ENCODE measurements around the gene CNBD2. TPM values are rescaled to one million over a fixed set of nuclear protein-coding genes. Genes with fewer than 3 reads are reported as not detected.
A peak's percentile ranks its signal among the peaks of the same experiment; 100 is the strongest.

The CNBD2 gene
- total and polyA plus RNA-seq, 2 experiments from 2014 or later, result 1.7 to 6.6 TPM

- Histone ChIP-seq H3K4me3 (no peak overlapping the region), H3K9me2 (ENCODE audit: insufficient read depth) (no peaks in the 10 kb centered on the region), H3K4me1 (ENCODE audit: insufficient read depth) (no peaks in the 10 kb centered on the region), H3F3A (ENCODE audit: insufficient read depth) (no peaks in the 10 kb centered on the region), H3K27ac (no peak overlapping the region), H3K4me2 (ENCODE audit: unreplicated experiment) (no peak overlapping the region), H4K20me1 (ENCODE audit: insufficient read depth) (no peaks in the 10 kb centered on the region), H3K27me3 (replicated peaks; ENCODE audit: insufficient read depth) (no peaks in the 10 kb centered on the region), H3K9ac (no peak overlapping the region), H3K79me2 (ENCODE audit: insufficient read depth) (no peaks in the 10 kb centered on the region), H3K9me3 (ENCODE audit: low read depth) (no peaks in the 10 kb centered on the region), H3K36me3 (ENCODE audit: low read depth) (no peaks in the 10 kb centered on the region), H2AFZ (no peak overlapping the region)
- 93 to 94% methylated on average over 6 of the region's 6 CpGs for WGBS, 2 experiments (ENCODE audit: low coverage in 1 of 2, low lambda C conversion rate in 2 of 2, missing lambda C conversion rate in 2 of 2)
- no peak for DNase-seq
- TF ChIP-seq EZH2 (IDR thresholded peaks at IDR 0.05; ENCODE audit: insufficient read depth, poor library complexity, severe bottlenecking) (no peak), EZH2phosphoT487 (IDR thresholded peaks at IDR 0.05; ENCODE audit: insufficient read depth, low read depth) (no peak)
- in situ Hi-C loops (cut with MboI), result loop anchor here (25.0 kb wide), 1 partner anchor 453 kb away; no protein-coding TSS in a partner anchor
Measured at GRCh38 chr20:35984382-35984781, 16.0 kb downstream of the CNBD2 start.

- in situ Hi-C loops (cut with MboI), result loop anchor here (25.0 kb wide), 1 partner anchor 451 kb away; no protein-coding TSS in a partner anchor
Measured at GRCh38 chr20:35985806-35986205, 17.4 kb downstream of the CNBD2 start.

DNA sequence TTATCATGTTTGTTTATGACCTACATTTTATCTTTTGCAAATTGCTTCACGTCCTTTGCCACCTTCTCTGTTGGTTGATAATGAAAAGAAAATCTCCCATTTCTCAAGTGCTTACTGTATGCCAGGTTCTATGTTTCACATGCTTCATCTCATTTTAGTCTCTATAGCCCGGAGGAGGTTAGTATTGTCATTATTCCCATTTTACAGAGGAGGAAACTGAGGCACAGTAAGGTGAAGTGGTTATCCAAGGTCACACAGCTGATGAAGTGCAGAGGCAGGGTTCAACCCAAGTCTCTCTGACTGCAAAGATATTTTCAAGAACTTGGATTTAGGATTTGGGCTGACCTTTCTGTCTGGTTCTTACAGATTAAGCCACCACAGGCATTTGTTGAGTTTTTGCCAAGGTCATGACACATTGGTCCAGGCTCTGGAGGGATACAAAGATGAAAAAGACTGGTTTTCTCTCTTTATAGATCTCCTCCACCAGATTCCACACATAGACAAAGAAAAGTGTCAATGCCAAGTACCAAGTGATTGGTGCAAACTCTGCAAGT, 20.6 kb downstream of the CNBD2 start:
- Histone ChIP-seq H3K9ac (no peak overlapping the region), H3K4me2 (ENCODE audit: unreplicated experiment) (no peak overlapping the region), H2AFZ (no peak overlapping the region), H3K27ac (no peak overlapping the region), H3K4me1 (ENCODE audit: insufficient read depth) (no peaks in the 10 kb centered on the region), H3K79me2 (ENCODE audit: insufficient read depth) (no peaks in the 10 kb centered on the region), H3K4me3 (no peak overlapping the region), H3F3A (ENCODE audit: insufficient read depth) (no peaks in the 10 kb centered on the region), H3K27me3 (replicated peaks; ENCODE audit: insufficient read depth) (no peaks in the 10 kb centered on the region), H3K36me3 (ENCODE audit: low read depth) (no peaks in the 10 kb centered on the region), H4K20me1 (ENCODE audit: insufficient read depth) (no peaks in the 10 kb centered on the region), H3K9me2 (ENCODE audit: insufficient read depth) (no peaks in the 10 kb centered on the region), H3K9me3 (ENCODE audit: low read depth) (no peaks in the 10 kb centered on the region)
- peak; percentile 24 for DNase-seq
- WGBS, 2 experiments (ENCODE audit: low coverage in 1 of 2, low lambda C conversion rate in 2 of 2, missing lambda C conversion rate in 2 of 2), result 37 to 38% methylated on average over 2 of the region's 2 CpGs
- no peak for TF ChIP-seq EZH2 (IDR thresholded peaks at IDR 0.05; ENCODE audit: insufficient read depth, poor library complexity, severe bottlenecking)
- no peak for TF ChIP-seq EZH2phosphoT487 (IDR thresholded peaks at IDR 0.05; ENCODE audit: insufficient read depth, low read depth)
- in situ Hi-C loops (cut with MboI), result loop anchor here (25.0 kb wide), 1 partner anchor 448 kb away; no protein-coding TSS in a partner anchor

More at GRCh38 chr20:35985806-35986205, 17.4 kb downstream of the CNBD2 start:
- Histone ChIP-seq H3K4me3 (no peak overlapping the region), H3K9me3 (ENCODE audit: low read depth) (no peaks in the 10 kb centered on the region), H3K4me2 (ENCODE audit: unreplicated experiment) (no peak overlapping the region), H3K27ac (no peak overlapping the region), H3K36me3 (ENCODE audit: low read depth) (no peaks in the 10 kb centered on the region), H3K27me3 (replicated peaks; ENCODE audit: insufficient read depth) (no peaks in the 10 kb centered on the region), H3K9ac (no peak overlapping the region), H3F3A (ENCODE audit: insufficient read depth) (no peaks in the 10 kb centered on the region), H3K9me2 (ENCODE audit: insufficient read depth) (no peaks in the 10 kb centered on the region), H3K79me2 (ENCODE audit: insufficient read depth) (no peaks in the 10 kb centered on the region), H2AFZ (no peak overlapping the region), H4K20me1 (ENCODE audit: insufficient read depth) (no peaks in the 10 kb centered on the region), H3K4me1 (ENCODE audit: insufficient read depth) (no peaks in the 10 kb centered on the region)
- WGBS, 2 experiments (ENCODE audit: low coverage in 1 of 2, low lambda C conversion rate in 2 of 2, missing lambda C conversion rate in 2 of 2), result 72 to 84% methylated on average over 2 of the region's 2 CpGs
- TF ChIP-seq EZH2phosphoT487 (IDR thresholded peaks at IDR 0.05; ENCODE audit: insufficient read depth, low read depth) (no peak), EZH2 (IDR thresholded peaks at IDR 0.05; ENCODE audit: insufficient read depth, poor library complexity, severe bottlenecking) (no peak)
- DNase-seq, result no peak

GRCh38 chr20:35991142-35991771, 22.9 kb downstream of the CNBD2 start:
- Histone ChIP-seq H3K36me3 (ENCODE audit: low read depth) (no peaks in the 10 kb centered on the region), H3K9ac (no peak overlapping the region), H3K27me3 (replicated peaks; ENCODE audit: insufficient read depth) (no peaks in the 10 kb centered on the region), H3K27ac (no peak overlapping the region), H2AFZ (no peak overlapping the region), H4K20me1 (ENCODE audit: insufficient read depth) (no peaks in the 10 kb centered on the region), H3K4me3 (no peak overlapping the region), H3K9me2 (ENCODE audit: insufficient read depth) (no peaks in the 10 kb centered on the region), H3K4me1 (ENCODE audit: insufficient read depth) (peaks cover 4% of the 10 kb centered on the region), H3K9me3 (ENCODE audit: low read depth) (no peaks in the 10 kb centered on the region), H3K4me2 (ENCODE audit: unreplicated experiment) (no peak overlapping the region), H3F3A (ENCODE audit: insufficient read depth) (no peaks in the 10 kb centered on the region), H3K79me2 (ENCODE audit: insufficient read depth) (no peaks in the 10 kb centered on the region)
- peak; percentile 68 for DNase-seq
- in situ Hi-C loops (cut with MboI), result loop anchor here (5.0 to 25.0 kb wide), 2 partner anchors 141 to 446 kb away; no protein-coding TSS in a partner anchor
- TF ChIP-seq EZH2 (IDR thresholded peaks at IDR 0.05; ENCODE audit: insufficient read depth, poor library complexity, severe bottlenecking), result no peak
- no peak for TF ChIP-seq EZH2phosphoT487 (IDR thresholded peaks at IDR 0.05; ENCODE audit: insufficient read depth, low read depth)
- WGBS, 2 experiments (ENCODE audit: low coverage in 1 of 2, low lambda C conversion rate in 2 of 2, missing lambda C conversion rate in 2 of 2), result 1 to 3% methylated on average over 3 of the region's 3 CpGs

All from GM23248 (cell line).